WTC11 (cell line): ENCODE data around the gene SCYGR4. TPM values are rescaled to one million over a fixed set of nuclear protein-coding genes. Genes with fewer than 3 reads are reported as not detected.

Source experiments
- ATAC-seq: fragments of 200-7000 bp; cut with Tn5 transposase; 2 replicates; pipeline ENCODE4 v1.10.0; 2021; ENCODE audit warnings: mild to moderate bottlenecking, moderate library complexity
- CTCF ChIA-PET: fragments of 300-600 bp; sonication (Branson Sonifier 250); formaldehyde crosslinking; loops from one replicate; lab custom pipeline; 2021; ENCODE audit warnings: antibody characterized with exemption; lab: Charles Lee
- POLR2A ChIA-PET: fragments of 350-600 bp; sonication (Branson Sonifier 250); formaldehyde crosslinking; loops from one replicate; lab custom pipeline; 2021; ENCODE audit warnings: antibody characterized with exemption; lab: Charles Lee
- DNase-seq: peaks from one replicate; pipeline ENCODE4 v3.0.0; 2021; ENCODE audit warnings: low spot score
- H3K27ac Mint-ChIP-seq: 2 replicates; pipeline ENCODE4 v1.8.0; 2021; ENCODE audit warnings: mixed read lengths
- H3K27me3 Mint-ChIP-seq: 2 replicates; pipeline ENCODE4 v1.8.0; 2021; ENCODE audit warnings: low read depth, mild to moderate bottlenecking, moderate library complexity, mixed read lengths
- H3K36me3 Mint-ChIP-seq: 2 replicates; pipeline ENCODE4 v1.8.0; 2021; ENCODE audit warnings: mixed read lengths
- H3K4me1 Mint-ChIP-seq: 2 replicates; pipeline ENCODE4 v1.8.0; 2022; ENCODE audit warnings: mixed read lengths
- H3K4me3 Mint-ChIP-seq: 2 replicates; pipeline ENCODE4 v1.8.0; 2021; ENCODE audit warnings: mild to moderate bottlenecking, moderate library complexity, mixed read lengths
- H3K9me3 Mint-ChIP-seq: 2 replicates; pipeline ENCODE4 v1.8.0; 2021; ENCODE audit warnings: mixed read lengths
- ARID4B ChIP-seq: sonication (generic); formaldehyde crosslinking; IDR thresholded peaks from 2 replicates; pipeline ENCODE4 v1.8.0; 2023; ENCODE audit warnings: missing genetic modification reagents, mild to moderate bottlenecking, borderline replicate concordance
- CBFB ChIP-seq: sonication (generic); formaldehyde crosslinking; IDR thresholded peaks from 2 replicates; pipeline ENCODE4 v1.8.1; 2022; ENCODE audit warnings: mild to moderate bottlenecking, low read depth, missing genetic modification reagents
- CDX4 ChIP-seq: fragments of 250-450 bp; sonication (Bioruptor Pico); IDR thresholded peaks from 2 replicates; pipeline ENCODE4 v1.9.0; 2021; ENCODE audit warnings: moderate library complexity, mild to moderate bottlenecking, inconsistent platforms, borderline replicate concordance
- CREB1 ChIP-seq: sonication (generic); formaldehyde crosslinking; IDR thresholded peaks from 2 replicates; pipeline ENCODE4 v1.8.0; 2023; ENCODE audit warnings: mild to moderate bottlenecking, missing genetic modification reagents
- CREM ChIP-seq: sonication (generic); formaldehyde crosslinking; IDR thresholded peaks from 2 replicates; pipeline ENCODE4 v1.8.1; 2022; ENCODE audit warnings: mild to moderate bottlenecking, missing genetic modification reagents, moderate library complexity
- E2F4 ChIP-seq: sonication (generic); formaldehyde crosslinking; IDR thresholded peaks from 2 replicates; pipeline ENCODE4 v1.8.1; 2022; ENCODE audit warnings: low read depth, mild to moderate bottlenecking, moderate library complexity, missing genetic modification reagents, borderline replicate concordance
- E2F5 ChIP-seq: sonication (generic); formaldehyde crosslinking; IDR thresholded peaks from 2 replicates; pipeline ENCODE4 v1.8.1; 2022; ENCODE audit warnings: mild to moderate bottlenecking, moderate library complexity, missing genetic modification reagents
- ETV6 ChIP-seq: sonication (generic); formaldehyde crosslinking; IDR thresholded peaks from 2 replicates; pipeline ENCODE4 v1.8.1; 2022; ENCODE audit warnings: mild to moderate bottlenecking, missing genetic modification reagents
- FOXP4 ChIP-seq: sonication (generic); formaldehyde crosslinking; IDR thresholded peaks from 2 replicates; pipeline ENCODE4 v1.8.0; 2022; ENCODE audit warnings: mild to moderate bottlenecking, missing genetic modification reagents
- GRHL2 ChIP-seq: fragments of 250-450 bp; sonication (Bioruptor Pico); IDR thresholded peaks from 2 replicates; pipeline ENCODE4 v1.8.0; 2022; ENCODE audit warnings: mild to moderate bottlenecking, moderate library complexity; ENCODE audit not compliant: insufficient replicate concordance, severe bottlenecking
- GTF2I ChIP-seq: fragments of 250-450 bp; sonication (Bioruptor Pico); conservative IDR thresholded peaks from 2 replicates; pipeline ENCODE4 v1.4.0; 2021; ENCODE audit warnings: mild to moderate bottlenecking
- HMGA2 ChIP-seq: fragments of 250-450 bp; sonication (Bioruptor Pico); IDR thresholded peaks from 2 replicates; pipeline ENCODE4 v1.4.0; 2021; ENCODE audit warnings: mild to moderate bottlenecking, moderate library complexity
- MLX ChIP-seq: sonication (generic); formaldehyde crosslinking; IDR thresholded peaks from 2 replicates; pipeline ENCODE4 v1.8.1; 2023; ENCODE audit warnings: mild to moderate bottlenecking, missing genetic modification reagents, moderate library complexity
- MXD4 ChIP-seq: fragments of 250-450 bp; sonication (Bioruptor Pico); IDR thresholded peaks from 2 replicates; pipeline ENCODE4 v1.8.0; 2021; ENCODE audit warnings: mild to moderate bottlenecking, moderate library complexity, borderline replicate concordance
- NFE2L1 ChIP-seq: sonication (generic); formaldehyde crosslinking; IDR thresholded peaks from 2 replicates; pipeline ENCODE4 v1.8.1; 2023; ENCODE audit warnings: missing genetic modification reagents
- NR2C2 ChIP-seq: sonication (generic); formaldehyde crosslinking; IDR thresholded peaks from 2 replicates; pipeline ENCODE4 v1.8.0; 2022; ENCODE audit warnings: mild to moderate bottlenecking, missing genetic modification reagents
- NR3C1 ChIP-seq: sonication (generic); formaldehyde crosslinking; conservative IDR thresholded peaks from 2 replicates; pipeline ENCODE4 v1.8.1; 2023; ENCODE audit warnings: low read depth, mild to moderate bottlenecking, missing genetic modification reagents
- OVOL2 ChIP-seq: fragments of 250-450 bp; sonication (Bioruptor Pico); IDR thresholded peaks from 2 replicates; pipeline ENCODE4 v1.9.0; 2021; ENCODE audit warnings: mild to moderate bottlenecking, borderline replicate concordance
- SOX15 ChIP-seq: fragments of 250-450 bp; sonication (Bioruptor Pico); IDR thresholded peaks from 2 replicates; pipeline ENCODE4 v1.9.0; 2021; ENCODE audit warnings: mild to moderate bottlenecking
- TEAD4 ChIP-seq: sonication (generic); formaldehyde crosslinking; IDR thresholded peaks from 2 replicates; pipeline ENCODE4 v1.8.0; 2022; ENCODE audit warnings: mild to moderate bottlenecking, missing genetic modification reagents
- USF1 ChIP-seq: sonication (generic); formaldehyde crosslinking; IDR thresholded peaks from 2 replicates; pipeline ENCODE4 v1.8.0; 2022; ENCODE audit warnings: mild to moderate bottlenecking, missing genetic modification reagents
- ZBTB21 ChIP-seq: sonication (generic); formaldehyde crosslinking; IDR thresholded peaks from 2 replicates; pipeline ENCODE4 v1.8.1; 2023; ENCODE audit warnings: mild to moderate bottlenecking, missing genetic modification reagents, borderline replicate concordance
- ZNF219 ChIP-seq: sonication (generic); formaldehyde crosslinking; IDR thresholded peaks from 2 replicates; pipeline ENCODE4 v1.8.0; 2023; ENCODE audit warnings: missing genetic modification reagents, mild to moderate bottlenecking, borderline replicate concordance
- ZNF512 ChIP-seq: sonication (generic); formaldehyde crosslinking; IDR thresholded peaks from 2 replicates; pipeline ENCODE4 v1.8.1; 2022; ENCODE audit warnings: missing genetic modification reagents, borderline replicate concordance
- total RNA-seq: library from RNA; stranded (reverse); gene quantifications from 3 replicates; pipeline ENCODE4 v1.2.3, GENCODE V29; 2021

The SCYGR4 gene
- total RNA-seq, 1 experiment from 2014 or later, result not detected

- no peak for TF ChIP-seq USF1 (CRISPR knock-in tag)
- no peak for TF ChIP-seq E2F5 (CRISPR knock-in tag)
- no peak for TF ChIP-seq CREB1 (CRISPR knock-in tag)
- TF ChIP-seq CREM (CRISPR knock-in tag), result no peak
- TF ChIP-seq HMGA2 (CRISPR knock-in tag), result no peak
- TF ChIP-seq NR3C1, result no peak
- no peak for TF ChIP-seq CBFB (CRISPR knock-in tag)
- no peak for TF ChIP-seq ZNF512 (CRISPR knock-in tag)
- no peak for TF ChIP-seq GTF2I (CRISPR knock-in tag)
- no peak for TF ChIP-seq E2F4 (CRISPR knock-in tag)
- no peak for TF ChIP-seq TEAD4 (CRISPR knock-in tag)
- no peak for TF ChIP-seq FOXP4 (CRISPR knock-in tag)
- no peak for TF ChIP-seq NR2C2 (CRISPR knock-in tag)
These were observed 14.9 kb upstream of the SCYGR4 start (continued) for GRCh38 chr2:227602358-227602757.

- Mint-ChIP-seq H3K4me1 (no peaks in the 10 kb centered on the region), H3K9me3 (no peaks in the 10 kb centered on the region), H3K27me3 (no peaks in the 10 kb centered on the region), H3K36me3 (no peaks in the 10 kb centered on the region), H3K27ac (no peak overlapping the region), H3K4me3 (no peak overlapping the region)
- ATAC-seq (no peak), DNase-seq (no peak)
- ChIA-PET POLR2A (no interaction called here), CTCF (interaction anchor here (1.0 kb wide), 1 partner anchor 369 kb away, joined by 3 read pairs; no protein-coding TSS in a partner anchor)
- TF ChIP-seq ZNF219 (CRISPR knock-in tag) (no peak), HMGA2 (CRISPR knock-in tag) (no peak), NFE2L1 (no peak), MLX (CRISPR knock-in tag) (no peak), GRHL2 (no peak), MXD4 (no peak), ZBTB21 (CRISPR knock-in tag) (no peak), CREB1 (CRISPR knock-in tag) (no peak), ETV6 (CRISPR knock-in tag) (no peak), CDX4 (no peak), SOX15 (no peak), ARID4B (CRISPR knock-in tag) (no peak), OVOL2 (CRISPR knock-in tag) (no peak), NR3C1 (no peak)
These were observed 10.8 kb upstream of the SCYGR4 start for GRCh38 chr2:227606476-227606875.
